ENCODE measurements around the gene IGFBP2. TPM values are rescaled to one million over a fixed set of nuclear protein-coding genes. Genes with fewer than 3 reads are reported as not detected.
A peak's percentile ranks its signal among the peaks of the same experiment; 100 is the strongest.

The IGFBP2 gene
- total and polyA plus RNA-seq, 9 of the 15 experiments (the other 6 are each of a cell fraction or from before 2014, with no cell fraction given), result 0.93 TPM; not detected in 8

GRCh38 chr2:216619411-216620393 lies 13.5 kb upstream of the IGFBP2 start:
- FAIRE-seq (no peak), DNase-seq (ENCODE audit: extremely low read depth in 1 of 4, low spot score in 3 of 4) (peak in 1 of 4 experiments; percentile 6), ATAC-seq (peak; percentile 78)
- in situ Hi-C loops (cut with MboI), result no loop called here
- Histone ChIP-seq H3K36me3 (ENCODE audit: control insufficient read depth, insufficient read depth, low read length) (no peaks in the 10 kb centered on the region), H3K9me3 (replicated peaks; ENCODE audit: control insufficient read depth, insufficient read depth, low read depth, low read length) (no peaks in the 10 kb centered on the region; the same call in 1 of the 2 replicates), H3K9ac (ENCODE audit: insufficient read depth in 1 of 2, low read depth in 2 of 2, low read length in 2 of 2) (no peak overlapping the region; a peak in 1 of 4 replicates), H2AFZ (ENCODE audit: low read depth, low read length) (peak overlapping the region; percentile 76), H3K4me1 (replicated peaks in 1 of 2; ENCODE audit: control insufficient read depth in 2 of 2, insufficient read depth in 2 of 2, low read length in 2 of 2) (peaks cover 4 to 6% of the 10 kb centered on the region in 2 experiments; a peak in 4 of 5 replicates), H3K4me3 (no peak overlapping the region), H3K27ac (ENCODE audit: extremely low read depth, low read depth, low read length) (peak overlapping the region; percentile 33; the same call in 1 of the 3 replicates), H3K27me3 (ENCODE audit: control insufficient read depth in 2 of 2, insufficient read depth in 2 of 2, low read length in 2 of 2) (peaks cover 0 to 5% of the 10 kb centered on the region in 2 experiments; a peak in 2 of 5 replicates), H3K79me2 (ENCODE audit: control insufficient read depth, insufficient read depth, low read length) (no peaks in the 10 kb centered on the region), H4K20me1 (replicated peaks; ENCODE audit: control insufficient read depth, insufficient read depth, low read length) (no peaks in the 10 kb centered on the region), H3K9me1 (ENCODE audit: control insufficient read depth, insufficient read depth, low read length) (no peaks in the 10 kb centered on the region), H3K4me2 (ENCODE audit: insufficient read depth, low read length) (no peak overlapping the region)
- POLR2A ChIA-PET, result interaction anchor here (0.6 kb wide), 1 partner anchor 421 kb away, joined by 3 read pairs; no protein-coding TSS in a partner anchor
- WGBS (ENCODE audit: insufficient coverage, low coverage, missing lambda C conversion rate), result 4% methylated on average over 6 of the region's 12 CpGs
- BruUV-seq (replicated peaks), result no TSS peak
- intact Hi-C loops (cut with micrococcal nuclease), result no loop called here
- CTCF ChIA-PET (ENCODE audit: low intra/inter-chr PET ratio), result interaction anchor here (0.6 kb wide), 1 partner anchor 22 kb away, joined by 3 read pairs; no protein-coding TSS in a partner anchor
- TF ChIP-seq GATA2 (CRISPR knock-in tag; IDR thresholded peaks at IDR 0.05) (peak; percentile 32; the same call in 1 of the 2 replicates), EP300 (IDR thresholded peaks at IDR 0.05; ENCODE audit: low read length) (peak; percentile 33; the same call in 1 of the 2 replicates), ZFX (CRISPR knock-in tag; IDR thresholded peaks at IDR 0.05) (no peak), ZNF134 (CRISPR knock-in tag; conservative IDR thresholded peaks at IDR 0.05) (no peak), ELK1 (CRISPR knock-in tag; IDR thresholded peaks at IDR 0.05) (no peak), WHSC1 (IDR thresholded peaks at IDR 0.05; ENCODE audit: low read length) (no peak), ZNF253 (CRISPR knock-in tag; conservative IDR thresholded peaks at IDR 0.05) (no peak), PPARD (CRISPR knock-in tag; IDR thresholded peaks at IDR 0.05) (no peak), TCFL5 (CRISPR knock-in tag; conservative IDR thresholded peaks at IDR 0.05) (0 out of 2 replicates have a peak, but pooled peaks have one; percentile 33), ZNF133 (CRISPR knock-in tag; IDR thresholded peaks at IDR 0.05) (no peak), ZFPM2 (CRISPR knock-in tag; IDR thresholded peaks at IDR 0.05) (no peak), KLF10 (CRISPR knock-in tag; IDR thresholded peaks at IDR 0.05) (no peak), ZNF175 (CRISPR knock-in tag; IDR thresholded peaks at IDR 0.05; ENCODE audit: low read depth) (peak; percentile 77; the same call in 1 of the 2 replicates), SIN3B (IDR thresholded peaks at IDR 0.05; ENCODE audit: low read depth) (no peak), MAFF (IDR thresholded peaks at IDR 0.05; ENCODE audit: low read length) (no peak), TEAD1 (CRISPR knock-in tag; IDR thresholded peaks at IDR 0.05) (peak in 1 of 2 experiments; percentile 57; a peak in 1 of 4 replicates), ZBTB12 (CRISPR knock-in tag; IDR thresholded peaks at IDR 0.05) (no peak), ETV5 (CRISPR knock-in tag; IDR thresholded peaks at IDR 0.05; ENCODE audit: low read depth) (peak; percentile 60; the same call in 1 of the 2 replicates), SMAD4 (CRISPR knock-in tag; conservative IDR thresholded peaks at IDR 0.05) (peak; percentile 91), FOXJ3 (CRISPR knock-in tag; IDR thresholded peaks at IDR 0.05) (no peak), BHLHE40 (IDR thresholded peaks at IDR 0.05; ENCODE audit: low read length) (no peak), OTX1 (CRISPR knock-in tag; IDR thresholded peaks at IDR 0.05) (peak; percentile 74; the same call in 1 of the 2 replicates)
